HG02870 (cell line): Measurements from ENCODE around the gene CUX1.
"Not testable (repeated sequence)": the region's sequence is repeated elsewhere in the genome, so short reads cannot be mapped to it uniquely, and the experiment has no call there.

Experiments used
- ATAC-seq: cut with Tn5 transposase; IDR thresholded peaks from one replicate; pipeline ENCODE4 v1.9.1; 2021; ENCODE audit warnings: mild to moderate bottlenecking, moderate library complexity; ENCODE audit not compliant: unreplicated experiment

CUX1 gene

DNA sequence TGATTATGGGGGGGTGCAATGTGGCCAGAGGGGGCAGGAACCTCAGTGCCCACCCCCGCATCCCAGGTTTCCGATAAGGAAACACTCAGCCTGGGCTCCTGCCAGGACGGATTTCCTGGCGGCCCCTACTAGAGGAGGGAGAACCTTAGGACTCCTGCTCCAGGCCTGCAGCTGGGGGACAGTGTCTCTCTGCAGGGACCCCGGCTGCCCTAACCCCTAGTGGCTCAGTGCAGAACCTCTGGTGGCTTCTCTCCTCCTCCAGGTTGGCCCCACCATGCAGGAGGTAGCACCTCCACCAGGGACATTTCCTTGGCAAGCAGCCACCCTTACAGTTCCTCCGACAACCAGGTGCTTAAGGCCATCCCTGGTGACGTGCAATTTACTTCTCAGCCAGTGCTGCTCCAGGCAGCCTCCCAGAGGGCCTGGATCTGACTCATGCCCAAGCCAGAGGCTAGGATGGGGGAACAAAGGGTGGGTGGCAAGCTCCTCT is 501.1 kb downstream of the CUX1 start:
- no peak for ATAC-seq

GRCh38 chr7:102319671-102320070 is 502.2 kb downstream of the CUX1 start:
- no peak for ATAC-seq

DNA sequence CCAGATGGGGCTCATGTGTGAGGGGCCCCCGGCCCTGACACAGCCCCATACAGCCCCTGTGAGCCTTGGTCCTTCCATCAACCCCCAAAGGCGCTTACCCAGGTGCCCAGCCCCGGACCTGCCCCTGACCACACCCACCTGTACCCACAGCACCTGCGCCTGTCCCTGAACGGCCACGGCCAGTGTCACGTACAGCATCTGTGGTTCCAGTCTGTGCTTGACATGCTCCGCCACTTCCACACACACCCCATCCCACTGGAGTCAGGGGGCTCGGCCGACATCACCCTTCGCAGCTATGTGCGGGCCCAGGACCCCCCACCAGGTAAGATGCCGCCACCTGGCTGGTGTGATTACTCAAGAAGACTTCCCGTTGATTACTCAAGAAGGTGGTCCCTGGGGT is 502.8 kb downstream of the CUX1 start:
- no peak for ATAC-seq

- ATAC-seq: no peak
These were observed 503.4 kb downstream of the CUX1 start for GRCh38 chr7:102320601-102321350.

DNA sequence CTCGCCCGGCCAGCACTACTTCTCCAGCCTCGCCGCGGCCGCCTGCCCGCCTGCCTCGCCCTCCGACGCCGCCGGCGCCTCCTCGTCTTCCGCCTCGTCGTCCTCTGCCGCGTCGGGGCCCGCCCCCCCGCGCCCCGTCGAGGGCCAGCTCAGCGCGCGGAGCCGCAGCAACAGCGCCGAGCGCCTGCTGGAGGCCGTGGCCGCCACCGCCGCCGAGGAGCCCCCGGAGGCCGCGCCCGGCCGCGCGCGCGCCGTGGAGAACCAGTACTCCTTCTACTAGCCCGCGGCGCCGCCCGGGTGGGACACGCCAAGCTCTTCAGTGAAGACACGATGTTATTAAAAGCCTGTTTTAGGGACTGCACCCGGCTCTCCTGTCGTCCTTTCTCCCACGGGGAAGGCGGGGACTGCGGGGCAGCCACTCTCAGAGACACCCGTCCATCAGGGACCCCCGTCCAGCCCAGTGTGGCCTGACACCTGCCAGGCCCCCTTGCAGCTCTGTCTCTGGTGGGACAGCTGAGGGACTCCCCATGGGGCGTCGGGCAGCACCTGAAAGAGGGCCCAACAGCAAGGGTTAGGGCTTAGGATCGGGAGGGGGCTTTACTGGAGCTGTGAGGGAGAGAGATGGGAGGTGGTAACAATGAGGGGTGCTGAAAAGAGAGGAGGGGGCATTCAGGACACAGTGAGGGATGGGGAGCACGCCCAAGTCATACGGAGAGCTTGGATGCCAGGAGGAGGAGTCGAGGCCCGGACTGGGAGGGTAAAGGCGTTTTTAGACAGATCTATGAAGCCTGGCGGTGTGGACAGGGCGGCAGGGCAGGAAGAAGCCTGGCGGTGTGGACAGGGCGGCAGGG is 504.1 kb downstream of the CUX1 start:
- ATAC-seq: no peak

DNA sequence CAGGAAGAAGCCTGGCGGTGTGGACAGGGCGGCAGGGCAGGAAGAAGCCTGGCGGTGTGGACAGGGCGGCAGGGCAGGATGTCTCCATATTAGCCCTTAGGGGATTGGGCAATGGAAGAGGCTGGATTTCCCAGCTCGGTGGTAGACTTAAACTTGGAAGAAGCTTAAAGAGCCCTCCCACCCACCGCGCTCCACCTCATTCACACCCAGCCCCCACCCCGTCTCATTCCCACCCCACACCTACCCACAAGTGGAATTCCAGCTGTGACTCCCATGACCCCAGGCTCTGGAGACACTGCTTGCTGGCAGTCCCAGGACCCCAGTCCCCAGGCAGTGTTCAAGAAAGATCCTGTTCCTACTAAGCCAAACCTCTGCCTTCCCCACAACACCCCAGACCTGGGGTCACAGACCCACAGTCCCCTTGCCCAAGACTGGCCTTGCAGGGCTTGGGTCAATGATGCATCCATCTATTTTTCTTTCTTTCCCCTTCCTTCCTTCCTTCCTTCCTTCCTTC is 504.8 kb downstream of the CUX1 start:
- ATAC-seq: no peak

DNA sequence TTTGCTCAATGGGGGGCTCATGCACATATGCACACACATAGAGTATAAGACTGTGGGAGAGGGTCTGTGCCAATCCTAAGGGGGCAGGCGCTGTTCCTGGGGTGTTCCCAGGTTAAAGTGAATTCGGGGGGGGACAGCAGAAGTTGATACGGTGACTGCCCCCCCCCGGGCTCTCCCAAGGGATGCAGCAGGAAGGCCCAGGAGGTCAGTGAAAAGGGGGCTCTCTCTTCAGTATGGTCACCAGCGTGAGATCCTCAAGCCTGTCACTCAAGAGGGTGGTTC is 506.4 kb downstream of the CUX1 start:
- no peak for ATAC-seq

- not testable (repeated sequence) for ATAC-seq
These were observed 507.7 kb downstream of the CUX1 start for GRCh38 chr7:102325106-102325505.

DNA sequence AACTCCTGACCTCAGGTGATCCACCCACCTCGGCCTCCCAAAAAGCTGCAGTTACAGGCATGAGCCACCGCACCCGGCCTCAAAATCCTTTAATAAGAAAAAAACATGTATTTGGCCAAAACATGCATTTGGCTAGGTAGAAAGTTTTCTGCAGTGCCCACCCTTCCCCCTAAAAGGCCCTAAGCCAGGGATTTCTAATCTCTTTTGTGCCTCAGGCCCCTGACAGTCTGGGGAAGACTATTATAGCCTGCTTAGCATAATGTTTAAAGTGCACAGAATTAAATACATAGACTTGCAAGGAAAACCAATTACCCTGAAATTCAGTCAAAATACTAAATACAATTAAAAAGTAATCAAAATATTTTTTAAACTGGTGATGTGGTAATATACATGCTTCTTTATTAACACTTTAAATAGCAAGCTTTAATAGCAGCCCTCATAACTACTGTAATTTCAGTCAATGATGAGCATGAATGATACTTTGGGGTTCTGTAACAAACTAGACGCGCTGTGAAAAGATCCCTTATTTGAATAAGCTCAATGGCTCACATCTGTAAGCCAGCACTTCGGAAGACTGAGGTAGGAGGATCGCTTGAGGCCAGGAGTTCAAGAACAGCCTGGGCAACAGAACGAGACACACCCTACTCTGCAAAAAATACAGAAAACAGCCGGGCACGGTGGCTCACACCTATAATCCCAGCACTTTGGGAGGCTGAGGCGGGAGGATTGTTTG is 508.9 kb downstream of the CUX1 start:
- ATAC-seq: no peak

GRCh38 chr7:102327183-102327582 is 509.8 kb downstream of the CUX1 start:
- not testable (repeated sequence) for ATAC-seq

DNA sequence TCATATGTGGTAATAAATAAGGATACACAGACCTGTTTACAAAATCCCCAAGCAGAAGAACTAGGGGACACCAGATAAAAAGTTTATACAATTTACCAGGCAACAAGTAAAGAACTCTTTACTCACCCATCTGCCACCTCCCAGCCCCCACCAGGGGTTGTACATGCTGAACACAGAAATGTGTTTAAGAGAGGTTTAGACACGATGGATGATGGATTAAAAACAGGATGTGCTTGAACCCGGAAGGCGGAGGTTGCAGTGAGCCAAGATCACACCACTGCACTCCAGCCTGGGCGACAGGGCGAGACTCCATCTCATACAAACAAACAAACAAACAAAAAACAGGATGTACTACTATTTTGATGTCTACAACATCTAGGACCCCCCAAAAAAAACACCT is 511.4 kb downstream of the CUX1 start:
- not testable (repeated sequence) for ATAC-seq

- not testable (repeated sequence) for ATAC-seq
These were observed 511.9 kb downstream of the CUX1 start for GRCh38 chr7:102329366-102329765.

- ATAC-seq: not testable (repeated sequence)
These were observed 513.4 kb downstream of the CUX1 start for GRCh38 chr7:102330666-102331460.
